Memory B cell (primary cell): ENCODE results near the gene SNX13.

Experiments used
- ATAC-seq: fragments of 150-1000 bp; cut with Tn5 transposase; 2 replicates; pipeline ENCODE4 v1.10.0; 2021; ENCODE audit warnings: low read depth, mild to moderate bottlenecking, moderate library complexity
- DNase-seq, 2 donors: peaks; one replicate each; pipeline ENCODE4 v3.0.0; 2022; ENCODE audit warnings: low spot score in 2 of 2
- H3K27ac Mint-ChIP-seq: one replicate; pipeline ENCODE4 v1.8.0; 2022; ENCODE audit warnings: mild to moderate bottlenecking, moderate library complexity, mixed read lengths
- H3K27me3 Mint-ChIP-seq: one replicate; pipeline ENCODE4 v1.8.0; 2022; ENCODE audit warnings: mixed read lengths
- H3K36me3 Mint-ChIP-seq: one replicate; pipeline ENCODE4 v1.8.0; 2022; ENCODE audit warnings: mild to moderate bottlenecking, mixed read lengths
- H3K4me1 Mint-ChIP-seq: one replicate; pipeline ENCODE4 v1.8.0; 2022; ENCODE audit warnings: mixed read lengths
- H3K4me3 Mint-ChIP-seq: one replicate; pipeline ENCODE4 v1.8.0; 2022; ENCODE audit warnings: mild to moderate bottlenecking, moderate library complexity, mixed read lengths
- H3K9me3 Mint-ChIP-seq: one replicate; pipeline ENCODE4 v1.8.0; 2022; ENCODE audit warnings: mixed read lengths

Gene SNX13

GRCh38 chr7:17745610-17746009, 194.7 kb downstream of the SNX13 start:
- H3K27ac Mint-ChIP-seq, result no peak overlapping the region
- no peaks in the 10 kb centered on the region for H3K36me3 Mint-ChIP-seq
- no peak overlapping the region for H3K4me3 Mint-ChIP-seq
- ATAC-seq (no peak), DNase-seq (no peak)
- H3K4me1 Mint-ChIP-seq, result no peaks in the 10 kb centered on the region
- no peaks in the 10 kb centered on the region for H3K27me3 Mint-ChIP-seq
- no peaks in the 10 kb centered on the region for H3K9me3 Mint-ChIP-seq

GRCh38 chr7:17743316-17743715, 197.0 kb downstream of the SNX13 start:
- H3K27me3 Mint-ChIP-seq, result peaks cover 1% of the 10 kb centered on the region
- H3K4me1 Mint-ChIP-seq, result no peaks in the 10 kb centered on the region
- ATAC-seq (no peak), DNase-seq (no peak)
- H3K4me3 Mint-ChIP-seq, result no peak overlapping the region
- H3K9me3 Mint-ChIP-seq, result no peaks in the 10 kb centered on the region
- H3K27ac Mint-ChIP-seq, result no peak overlapping the region
- no peaks in the 10 kb centered on the region for H3K36me3 Mint-ChIP-seq

- Mint-ChIP-seq H3K27ac (no peak overlapping the region), H3K27me3 (peaks cover 2% of the 10 kb centered on the region), H3K4me1 (no peaks in the 10 kb centered on the region), H3K36me3 (no peaks in the 10 kb centered on the region), H3K4me3 (no peak overlapping the region), H3K9me3 (no peaks in the 10 kb centered on the region)
- ATAC-seq (no peak), DNase-seq (no peak)
Measured at GRCh38 chr7:17741426-17741825, 198.9 kb downstream of the SNX13 start.
